Measurements from ENCODE around the gene SPATA9. TPM values are rescaled to one million over a fixed set of nuclear protein-coding genes. Genes with fewer than 3 reads are reported as not detected.

The SPATA9 gene
- total RNA-seq, 1 donor from 2014 or later: 0.74 TPM

GRCh38 chr5:95662946-95663345 is 19.8 kb downstream of the SPATA9 start:
- no peak for TF ChIP-seq CTCF (IDR thresholded peaks at IDR 0.05; ENCODE audit: unreplicated experiment)
- Mint-ChIP-seq H3K4me3 (no peak overlapping the region), H3K9me3 (no peaks in the 10 kb centered on the region), H3K36me3 (no peaks in the 10 kb centered on the region), H3K4me1 (peaks cover 10% of the 10 kb centered on the region), H3K27me3 (ENCODE audit: low read depth) (no peaks in the 10 kb centered on the region), H3K27ac (no peak overlapping the region)
- DNase-seq (ENCODE audit: low spot score in 2 of 2, unreplicated experiment in 2 of 2): no peak

- Mint-ChIP-seq H3K27me3 (ENCODE audit: low read depth) (no peaks in the 10 kb centered on the region), H3K27ac (no peak overlapping the region), H3K36me3 (no peaks in the 10 kb centered on the region), H3K9me3 (no peaks in the 10 kb centered on the region), H3K4me3 (no peak overlapping the region), H3K4me1 (peaks cover 17% of the 10 kb centered on the region)
- no peak for DNase-seq (ENCODE audit: low spot score in 2 of 2, unreplicated experiment in 2 of 2)
- no peak for TF ChIP-seq CTCF (IDR thresholded peaks at IDR 0.05; ENCODE audit: unreplicated experiment)
Observed at GRCh38 chr5:95660060-95660459, 22.7 kb downstream of the SPATA9 start.

DNA sequence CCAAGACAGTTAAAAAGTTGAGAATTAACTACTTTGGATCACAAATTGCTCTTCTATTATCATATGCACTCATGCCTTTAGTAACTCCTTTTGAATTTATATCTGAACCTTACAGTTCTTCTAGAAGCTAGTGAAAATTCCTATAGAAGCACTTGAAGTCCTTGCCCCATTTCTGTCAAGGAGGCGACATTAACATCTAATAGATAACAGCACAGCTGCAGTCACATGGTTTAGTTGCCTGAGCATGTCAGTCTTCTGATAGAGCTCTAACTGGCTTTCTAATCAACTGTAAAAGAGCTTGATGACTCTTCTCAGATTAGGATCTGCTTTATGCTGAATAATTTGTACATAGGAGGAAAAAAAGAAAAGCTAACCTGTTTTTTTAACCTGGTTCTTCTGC is 27.2 kb downstream of the SPATA9 start:
- Mint-ChIP-seq H3K4me1 (peaks cover 10% of the 10 kb centered on the region), H3K27me3 (ENCODE audit: low read depth) (no peaks in the 10 kb centered on the region), H3K27ac (no peak overlapping the region), H3K9me3 (no peaks in the 10 kb centered on the region), H3K36me3 (peaks cover 4% of the 10 kb centered on the region), H3K4me3 (no peak overlapping the region)
- TF ChIP-seq CTCF (IDR thresholded peaks at IDR 0.05; ENCODE audit: unreplicated experiment): no peak
- no peak for DNase-seq (ENCODE audit: low spot score in 2 of 2, unreplicated experiment in 2 of 2)

GRCh38 chr5:95654196-95654595 is 28.6 kb downstream of the SPATA9 start:
- peaks cover 4% of the 10 kb centered on the region for H3K36me3 Mint-ChIP-seq
- DNase-seq (ENCODE audit: low spot score in 2 of 2, unreplicated experiment in 2 of 2): no peak
- H3K9me3 Mint-ChIP-seq: no peaks in the 10 kb centered on the region
- peaks cover 10% of the 10 kb centered on the region for H3K4me1 Mint-ChIP-seq
- H3K27ac Mint-ChIP-seq: no peak overlapping the region
- H3K4me3 Mint-ChIP-seq: no peak overlapping the region
- no peak for TF ChIP-seq CTCF (IDR thresholded peaks at IDR 0.05; ENCODE audit: unreplicated experiment)
- no peaks in the 10 kb centered on the region for H3K27me3 Mint-ChIP-seq (ENCODE audit: low read depth)

DNA sequence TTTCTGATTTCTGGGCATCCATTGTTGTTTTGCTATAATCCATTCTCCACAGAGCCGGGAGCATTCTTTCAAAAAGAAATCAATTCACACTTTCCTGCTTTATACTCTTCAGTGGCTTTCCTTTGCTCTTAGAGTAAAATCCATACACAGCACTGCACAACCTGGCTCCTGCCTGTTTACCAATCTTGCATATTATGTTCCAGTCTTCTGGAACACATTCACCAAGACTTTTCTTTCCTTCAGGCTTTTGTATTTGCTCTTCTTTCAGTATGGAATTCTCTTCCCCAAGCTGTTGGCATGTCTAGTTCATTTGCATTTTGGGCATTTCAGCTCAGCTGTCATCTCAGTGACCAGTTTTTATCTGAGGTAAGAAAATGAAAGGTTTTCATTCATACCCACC is 29.9 kb downstream of the SPATA9 start:
- Mint-ChIP-seq H3K4me1 (peaks cover 12% of the 10 kb centered on the region), H3K9me3 (no peaks in the 10 kb centered on the region), H3K4me3 (no peak overlapping the region)

More for the DNA sequence above, 29.9 kb downstream of the SPATA9 start:
- peaks cover 4% of the 10 kb centered on the region for H3K36me3 Mint-ChIP-seq
- no peaks in the 10 kb centered on the region for H3K27me3 Mint-ChIP-seq (ENCODE audit: low read depth)
- DNase-seq (ENCODE audit: low spot score in 2 of 2, unreplicated experiment in 2 of 2): no peak
- H3K27ac Mint-ChIP-seq: no peak overlapping the region
- TF ChIP-seq CTCF (IDR thresholded peaks at IDR 0.05; ENCODE audit: unreplicated experiment): no peak

All from mesothelial cell of epicardium (in vitro differentiated cells).